H1 (cell line): ENCODE measurements around the gene IL1RL1. TPM values are rescaled to one million over a fixed set of nuclear protein-coding genes. Genes with fewer than 3 reads are reported as not detected.
"Not testable (repeated sequence)": the region's sequence is repeated elsewhere in the genome, so short reads cannot be mapped to it uniquely, and the experiment has no call there.

Experiments
- CTCF ChIA-PET: fragments of 300-600 bp; sonication (Branson Sonifier 250); formaldehyde crosslinking; loops from one replicate; lab custom pipeline; 2021; ENCODE audit not compliant: partially characterized antibody; lab: Charles Lee
- POLR2A ChIA-PET: fragments of 300-600 bp; sonication (Branson Sonifier 250); formaldehyde crosslinking; loops from one replicate; lab custom pipeline; 2021; ENCODE audit warnings: inconsistent platforms; ENCODE audit not compliant: partially characterized antibody; lab: Charles Lee
- DNase-seq, 2 experiments: peaks; one replicate each; pipeline versions ENCODE4 v3.0.0 to v3.0.0-alpha.2; 2010 to 2022; ENCODE audit warnings: low spot score in 2 of 2, low read depth in 1 of 2, mixed read lengths in 1 of 2
- FAIRE-seq: peaks from 2 replicates; lab custom pipeline; 2011; peaks lifted over from hg19 to GRCh38; lab: Jason Lieb, UNC
- H2AFZ ChIP-seq: 2 replicates; pipeline ENCODE4 v1.8.1; 2012; ENCODE audit warnings: low read length, inconsistent platforms
- H2AK5ac ChIP-seq: 2 replicates; pipeline ENCODE4 v1.6.1; 2013; ENCODE audit warnings: low read depth, low read length
- H2BK120ac ChIP-seq: replicated peaks from 2 replicates; pipeline ENCODE3; 2013; ENCODE audit warnings: low read depth, low read length, inconsistent platforms
- H2BK12ac ChIP-seq: 2 replicates; pipeline ENCODE4 v1.6.1; 2013; ENCODE audit warnings: low read depth, low read length
- H2BK15ac ChIP-seq: 2 replicates; pipeline ENCODE4 v1.6.1; 2013; ENCODE audit warnings: low read length
- H2BK20ac ChIP-seq: 2 replicates; pipeline ENCODE4 v1.6.1; 2013; ENCODE audit warnings: low read length
- H2BK5ac ChIP-seq: 2 replicates; pipeline ENCODE4 v1.6.1; 2013; ENCODE audit warnings: low read depth, low read length
- H3K14ac ChIP-seq: 2 replicates; pipeline ENCODE4 v1.6.1; 2013; ENCODE audit warnings: inconsistent platforms; ENCODE audit not compliant: insufficient read length
- H3K18ac ChIP-seq: 2 replicates; pipeline ENCODE4 v1.6.1; 2013; ENCODE audit warnings: low read length; ENCODE audit errors: extremely low read depth
- H3K23ac ChIP-seq: 2 replicates; pipeline ENCODE4 v1.6.1; 2013; ENCODE audit warnings: inconsistent platforms; ENCODE audit not compliant: insufficient read length
- H3K23me2 ChIP-seq: 2 replicates; pipeline ENCODE4 v1.6.1; 2013; ENCODE audit warnings: low read depth, low read length
- H3K27ac ChIP-seq: 2 replicates; pipeline ENCODE4 v1.6.1; 2011; ENCODE audit warnings: low read depth, low read length, inconsistent platforms
- H3K27me3 ChIP-seq, 4 experiments: replicated peaks in 1 of 4; 1 replicate in 1 of 4; 2 replicates in 3 of 4; pipeline versions ENCODE4 v1.6.1 to v1.8.1; 2011 to 2013; ENCODE audit warnings: low read length in 3 of 4, mild to moderate bottlenecking in 3 of 4, inconsistent platforms in 2 of 4, mixed read lengths in 2 of 4, moderate library complexity in 1 of 4; ENCODE audit not compliant: control insufficient read depth in 3 of 4, insufficient read depth in 3 of 4; ENCODE audit errors: extremely low read depth in 1 of 4
- H3K36me3 ChIP-seq, 4 experiments: 2 replicates each; pipeline versions ENCODE4 v1.6.1 to v1.8.1; 2011 to 2013; ENCODE audit warnings: mild to moderate bottlenecking in 4 of 4, low read length in 3 of 4, moderate library complexity in 2 of 4, control low read depth in 1 of 4, inconsistent platforms in 1 of 4; ENCODE audit not compliant: insufficient read depth in 4 of 4, control insufficient read depth in 2 of 4
- H3K4ac ChIP-seq: replicated peaks from 2 replicates; pipeline ENCODE3; 2013; ENCODE audit warnings: low read length, low read depth, mixed read lengths, inconsistent platforms; ENCODE audit not compliant: insufficient read length
- H3K4me1 ChIP-seq, 4 experiments: replicated peaks in 1 of 4; 1 replicate in 1 of 4; 2 replicates in 3 of 4; pipeline versions ENCODE4 v1.6.1 to v1.8.1; 2011 to 2013; ENCODE audit warnings: low read length in 3 of 4, inconsistent platforms in 2 of 4, mixed read lengths in 1 of 4; ENCODE audit not compliant: insufficient read depth in 4 of 4, control insufficient read depth in 3 of 4
- H3K4me2 ChIP-seq, 2 experiments: 2 replicates each; pipeline versions ENCODE4 v1.6.1 to v1.8.1; 2011 to 2013; ENCODE audit warnings: low read depth in 2 of 2, low read length in 2 of 2, control low read depth in 1 of 2, inconsistent platforms in 1 of 2, mild to moderate bottlenecking in 1 of 2; ENCODE audit not compliant: insufficient read depth in 1 of 2
- H3K4me3 ChIP-seq, 4 experiments: fragments of 200-600, 300-600 bp in 1 of 4; sonication (generic), shearing (Covaris generic), sonication (Bioruptor Twin) in 1 of 4; 2 replicates each; pipeline versions ENCODE4 v1.5.1 to v1.8.1; 2011 to 2016; ENCODE audit warnings: low read length in 4 of 4, low read depth in 3 of 4, control low read depth in 2 of 4, inconsistent platforms in 2 of 4, mild to moderate bottlenecking in 2 of 4, mixed read lengths in 1 of 4, moderate library complexity in 1 of 4; ENCODE audit not compliant: insufficient read depth in 2 of 4; ENCODE audit errors: extremely low read depth in 1 of 4
- H3K56ac ChIP-seq: replicated peaks from 2 replicates; pipeline ENCODE3; 2013; ENCODE audit warnings: low read depth, mild to moderate bottlenecking, mixed read lengths, low read length, inconsistent platforms; ENCODE audit not compliant: insufficient read length
- H3K79me1 ChIP-seq: 2 replicates; pipeline ENCODE4 v1.6.1; 2013; ENCODE audit warnings: low read depth, low read length, control low read depth
- H3K79me2 ChIP-seq, 2 experiments: 2 replicates each; pipeline versions ENCODE4 v1.6.1 to v1.8.1; 2012 to 2013; ENCODE audit warnings: low read length in 2 of 2, mild to moderate bottlenecking in 2 of 2, inconsistent platforms in 1 of 2; ENCODE audit not compliant: insufficient read depth in 2 of 2, control insufficient read depth in 1 of 2
- H3K9ac ChIP-seq, 4 experiments: replicated peaks in 1 of 4; 1 replicate in 1 of 4; 2 replicates in 3 of 4; pipeline versions ENCODE4 v1.6.1 to v1.8.1; 2011 to 2013; ENCODE audit warnings: low read depth in 3 of 4, low read length in 3 of 4, control low read depth in 2 of 4, mild to moderate bottlenecking in 2 of 4, moderate library complexity in 2 of 4, inconsistent platforms in 1 of 4; ENCODE audit errors: extremely low read depth in 1 of 4
- H3K9me3 ChIP-seq, 2 experiments: 2 replicates each; pipeline versions ENCODE4 v1.6.1 to v1.8.1; 2012 to 2013; ENCODE audit warnings: mild to moderate bottlenecking in 2 of 2, moderate library complexity in 2 of 2, control low read depth in 1 of 2, inconsistent platforms in 1 of 2, low read depth in 1 of 2, low read length in 1 of 2, mixed read lengths in 1 of 2; ENCODE audit not compliant: insufficient read depth in 2 of 2
- H4K20me1 ChIP-seq, 2 experiments: replicated peaks in 1 of 2; 2 replicates each; pipeline versions ENCODE3 to v1.8.1; 2011 to 2013; ENCODE audit warnings: inconsistent platforms in 2 of 2, low read length in 2 of 2, mild to moderate bottlenecking in 1 of 2; ENCODE audit not compliant: insufficient read depth in 2 of 2, control insufficient read depth in 1 of 2
- H4K5ac ChIP-seq: 2 replicates; pipeline ENCODE4 v1.6.1; 2013; ENCODE audit warnings: low read length, low read depth, mixed read lengths, inconsistent platforms; ENCODE audit not compliant: insufficient read length
- H4K8ac ChIP-seq: 2 replicates; pipeline ENCODE4 v1.8.0; 2013; ENCODE audit warnings: mild to moderate bottlenecking, moderate library complexity, low read length, inconsistent platforms; ENCODE audit not compliant: insufficient read depth; ENCODE audit errors: extremely low read depth
- H4K91ac ChIP-seq: replicated peaks from 2 replicates; pipeline ENCODE3; 2013; ENCODE audit warnings: low read length, mixed read lengths, inconsistent platforms; ENCODE audit not compliant: insufficient read length
- WGBS, 2 experiments: shearing (Covaris generic) in 1 of 2; methylation state at CpG; one replicate each; pipeline versions ENCODE4 v1.1.6 to v1.1.7; 2013 to 2015; ENCODE audit warnings: low lambda C conversion rate in 2 of 2, mixed read lengths in 2 of 2, inconsistent platforms in 1 of 2, low coverage in 1 of 2, missing lambda C conversion rate in 1 of 2; ENCODE audit not compliant: insufficient replicate concordance in 2 of 2, insufficient coverage in 1 of 2, insufficient read length in 1 of 2; ENCODE audit errors: extremely low coverage in 1 of 2, missing lambda C conversion rate in 1 of 2; 5-methylcytosine and 5-hydroxymethylcytosine counted together
- polyA plus RNA-seq, 7 experiments: library from polyadenylated mRNA; depleted of rRNA in 3 of 7; stranded (reverse) in 5 of 7; unstranded in 2 of 7; fragments of >200 nt in 5 of 7; fragments of 200-250 nt in 2 of 7; gene quantifications; 1 replicate in 5 of 7; 2 replicates in 1 of 7; 4 replicates in 1 of 7; pipeline versions ENCODE4 v1.2.1 to v1.2.3, GENCODE V29; 2011 to 2013; ENCODE audit warnings: missing spikeins in 2 of 7, mixed read lengths in 2 of 7
- total RNA-seq: library from RNA; stranded (reverse); fragmentation: NEBNext Ultra II Directional; extraction: Animal tissue kit (Norgen Biotek cat#: 25700); gene quantifications from 2 replicates; pipeline ENCODE4 v1.2.1, GENCODE V29; 2021

The IL1RL1 gene
- total and polyA plus RNA-seq, 2 of the 8 experiments (the other 6 are each of a cell fraction or from before 2014, with no cell fraction given) = not detected

GRCh38 chr2:102324914-102325313 lies 13.6 kb downstream of the IL1RL1 start:
- CTCF ChIA-PET, H2BK12ac ChIP-seq, H3K23me2 ChIP-seq, H3K27ac ChIP-seq, H3K18ac ChIP-seq, H3K9ac ChIP-seq, H3K4ac ChIP-seq, H4K20me1 ChIP-seq, H3K4me1 ChIP-seq, H2AK5ac ChIP-seq, H2BK20ac ChIP-seq, H3K36me3 ChIP-seq, H3K14ac ChIP-seq, H3K4me3 ChIP-seq, FAIRE-seq, H3K79me1 ChIP-seq, H3K79me2 ChIP-seq, DNase-seq, H4K8ac ChIP-seq, H2BK15ac ChIP-seq, H2BK5ac ChIP-seq, H3K23ac ChIP-seq, H4K5ac ChIP-seq, POLR2A ChIA-PET, H3K56ac ChIP-seq, H3K27me3 ChIP-seq, H4K91ac ChIP-seq, H2BK120ac ChIP-seq, H3K4me2 ChIP-seq, H2AFZ ChIP-seq: not testable (repeated sequence)
- peaks cover 10 to 18% of the 10 kb centered on the region in 2 experiments; a peak in 3 of 4 replicates for H3K9me3 ChIP-seq
- 95% methylated on average over 5 of the region's 5 CpGs; no CpG with 5 or more reads in 1 of the 2 experiments for WGBS, 2 experiments
